H1 (cell line): Measurements from ENCODE around the gene IL13RA1. TPM values are rescaled to one million over a fixed set of nuclear protein-coding genes. Genes with fewer than 3 reads are reported as not detected.

Experiments
- CTCF ChIA-PET: fragments of 300-600 bp; sonication (Branson Sonifier 250); formaldehyde crosslinking; loops from one replicate; lab custom pipeline; 2021; ENCODE audit not compliant: partially characterized antibody; lab: Charles Lee
- POLR2A ChIA-PET: fragments of 300-600 bp; sonication (Branson Sonifier 250); formaldehyde crosslinking; loops from one replicate; lab custom pipeline; 2021; ENCODE audit warnings: inconsistent platforms; ENCODE audit not compliant: partially characterized antibody; lab: Charles Lee
- DNase-seq, 2 experiments: peaks; one replicate each; pipeline versions ENCODE4 v3.0.0 to v3.0.0-alpha.2; 2010 to 2022; ENCODE audit warnings: low spot score in 2 of 2, low read depth in 1 of 2, mixed read lengths in 1 of 2
- FAIRE-seq: peaks from 2 replicates; lab custom pipeline; 2011; peaks lifted over from hg19 to GRCh38; lab: Jason Lieb, UNC
- H2AFZ ChIP-seq: 2 replicates; pipeline ENCODE4 v1.8.1; 2012; ENCODE audit warnings: low read length, inconsistent platforms
- H2AK5ac ChIP-seq: 2 replicates; pipeline ENCODE4 v1.6.1; 2013; ENCODE audit warnings: low read depth, low read length
- H2BK120ac ChIP-seq: replicated peaks from 2 replicates; pipeline ENCODE3; 2013; ENCODE audit warnings: low read depth, low read length, inconsistent platforms
- H2BK12ac ChIP-seq: 2 replicates; pipeline ENCODE4 v1.6.1; 2013; ENCODE audit warnings: low read depth, low read length
- H2BK15ac ChIP-seq: 2 replicates; pipeline ENCODE4 v1.6.1; 2013; ENCODE audit warnings: low read length
- H2BK20ac ChIP-seq: 2 replicates; pipeline ENCODE4 v1.6.1; 2013; ENCODE audit warnings: low read length
- H2BK5ac ChIP-seq: 2 replicates; pipeline ENCODE4 v1.6.1; 2013; ENCODE audit warnings: low read depth, low read length
- H3K14ac ChIP-seq: 2 replicates; pipeline ENCODE4 v1.6.1; 2013; ENCODE audit warnings: inconsistent platforms; ENCODE audit not compliant: insufficient read length
- H3K18ac ChIP-seq: 2 replicates; pipeline ENCODE4 v1.6.1; 2013; ENCODE audit warnings: low read length; ENCODE audit errors: extremely low read depth
- H3K23ac ChIP-seq: 2 replicates; pipeline ENCODE4 v1.6.1; 2013; ENCODE audit warnings: inconsistent platforms; ENCODE audit not compliant: insufficient read length
- H3K23me2 ChIP-seq: 2 replicates; pipeline ENCODE4 v1.6.1; 2013; ENCODE audit warnings: low read depth, low read length
- H3K27ac ChIP-seq: 2 replicates; pipeline ENCODE4 v1.6.1; 2011; ENCODE audit warnings: low read depth, low read length, inconsistent platforms
- H3K27me3 ChIP-seq, 4 experiments: replicated peaks in 1 of 4; 1 replicate in 1 of 4; 2 replicates in 3 of 4; pipeline versions ENCODE4 v1.6.1 to v1.8.1; 2011 to 2013; ENCODE audit warnings: low read length in 3 of 4, mild to moderate bottlenecking in 3 of 4, inconsistent platforms in 2 of 4, mixed read lengths in 2 of 4, moderate library complexity in 1 of 4; ENCODE audit not compliant: control insufficient read depth in 3 of 4, insufficient read depth in 3 of 4; ENCODE audit errors: extremely low read depth in 1 of 4
- H3K36me3 ChIP-seq, 4 experiments: 2 replicates each; pipeline versions ENCODE4 v1.6.1 to v1.8.1; 2011 to 2013; ENCODE audit warnings: mild to moderate bottlenecking in 4 of 4, low read length in 3 of 4, moderate library complexity in 2 of 4, control low read depth in 1 of 4, inconsistent platforms in 1 of 4; ENCODE audit not compliant: insufficient read depth in 4 of 4, control insufficient read depth in 2 of 4
- H3K4ac ChIP-seq: replicated peaks from 2 replicates; pipeline ENCODE3; 2013; ENCODE audit warnings: low read length, low read depth, mixed read lengths, inconsistent platforms; ENCODE audit not compliant: insufficient read length
- H3K4me1 ChIP-seq, 4 experiments: replicated peaks in 1 of 4; 1 replicate in 1 of 4; 2 replicates in 3 of 4; pipeline versions ENCODE4 v1.6.1 to v1.8.1; 2011 to 2013; ENCODE audit warnings: low read length in 3 of 4, inconsistent platforms in 2 of 4, mixed read lengths in 1 of 4; ENCODE audit not compliant: insufficient read depth in 4 of 4, control insufficient read depth in 3 of 4
- H3K4me2 ChIP-seq, 2 experiments: 2 replicates each; pipeline versions ENCODE4 v1.6.1 to v1.8.1; 2011 to 2013; ENCODE audit warnings: low read depth in 2 of 2, low read length in 2 of 2, control low read depth in 1 of 2, inconsistent platforms in 1 of 2, mild to moderate bottlenecking in 1 of 2; ENCODE audit not compliant: insufficient read depth in 1 of 2
- H3K4me3 ChIP-seq, 4 experiments: fragments of 200-600, 300-600 bp in 1 of 4; sonication (generic), shearing (Covaris generic), sonication (Bioruptor Twin) in 1 of 4; 2 replicates each; pipeline versions ENCODE4 v1.5.1 to v1.8.1; 2011 to 2016; ENCODE audit warnings: low read length in 4 of 4, low read depth in 3 of 4, control low read depth in 2 of 4, inconsistent platforms in 2 of 4, mild to moderate bottlenecking in 2 of 4, mixed read lengths in 1 of 4, moderate library complexity in 1 of 4; ENCODE audit not compliant: insufficient read depth in 2 of 4; ENCODE audit errors: extremely low read depth in 1 of 4
- H3K56ac ChIP-seq: replicated peaks from 2 replicates; pipeline ENCODE3; 2013; ENCODE audit warnings: low read depth, mild to moderate bottlenecking, mixed read lengths, low read length, inconsistent platforms; ENCODE audit not compliant: insufficient read length
- H3K79me1 ChIP-seq: 2 replicates; pipeline ENCODE4 v1.6.1; 2013; ENCODE audit warnings: low read depth, low read length, control low read depth
- H3K79me2 ChIP-seq, 2 experiments: 2 replicates each; pipeline versions ENCODE4 v1.6.1 to v1.8.1; 2012 to 2013; ENCODE audit warnings: low read length in 2 of 2, mild to moderate bottlenecking in 2 of 2, inconsistent platforms in 1 of 2; ENCODE audit not compliant: insufficient read depth in 2 of 2, control insufficient read depth in 1 of 2
- H3K9ac ChIP-seq, 4 experiments: replicated peaks in 1 of 4; 1 replicate in 1 of 4; 2 replicates in 3 of 4; pipeline versions ENCODE4 v1.6.1 to v1.8.1; 2011 to 2013; ENCODE audit warnings: low read depth in 3 of 4, low read length in 3 of 4, control low read depth in 2 of 4, mild to moderate bottlenecking in 2 of 4, moderate library complexity in 2 of 4, inconsistent platforms in 1 of 4; ENCODE audit errors: extremely low read depth in 1 of 4
- H3K9me3 ChIP-seq, 2 experiments: 2 replicates each; pipeline versions ENCODE4 v1.6.1 to v1.8.1; 2012 to 2013; ENCODE audit warnings: mild to moderate bottlenecking in 2 of 2, moderate library complexity in 2 of 2, control low read depth in 1 of 2, inconsistent platforms in 1 of 2, low read depth in 1 of 2, low read length in 1 of 2, mixed read lengths in 1 of 2; ENCODE audit not compliant: insufficient read depth in 2 of 2
- H4K20me1 ChIP-seq, 2 experiments: replicated peaks in 1 of 2; 2 replicates each; pipeline versions ENCODE3 to v1.8.1; 2011 to 2013; ENCODE audit warnings: inconsistent platforms in 2 of 2, low read length in 2 of 2, mild to moderate bottlenecking in 1 of 2; ENCODE audit not compliant: insufficient read depth in 2 of 2, control insufficient read depth in 1 of 2
- H4K5ac ChIP-seq: 2 replicates; pipeline ENCODE4 v1.6.1; 2013; ENCODE audit warnings: low read length, low read depth, mixed read lengths, inconsistent platforms; ENCODE audit not compliant: insufficient read length
- H4K8ac ChIP-seq: 2 replicates; pipeline ENCODE4 v1.8.0; 2013; ENCODE audit warnings: mild to moderate bottlenecking, moderate library complexity, low read length, inconsistent platforms; ENCODE audit not compliant: insufficient read depth; ENCODE audit errors: extremely low read depth
- H4K91ac ChIP-seq: replicated peaks from 2 replicates; pipeline ENCODE3; 2013; ENCODE audit warnings: low read length, mixed read lengths, inconsistent platforms; ENCODE audit not compliant: insufficient read length
- CTBP2 ChIP-seq: IDR thresholded peaks from 2 replicates; pipeline ENCODE4 v1.7.0; 2011; ENCODE audit warnings: borderline replicate concordance, mild to moderate bottlenecking, moderate library complexity, mixed read lengths, low read length; ENCODE audit not compliant: insufficient read depth, insufficient read length
- JUND ChIP-seq: IDR thresholded peaks from 2 replicates; pipeline ENCODE4 v1.6.1; 2011; ENCODE audit warnings: mild to moderate bottlenecking, improper control_type of control experiment, low read length
- PHF8 ChIP-seq: fragments of 200-600 bp; sonication (generic); conservative IDR thresholded peaks from 2 replicates; pipeline ENCODE4 v1.7.1; 2012; ENCODE audit warnings: low read depth, mild to moderate bottlenecking, inconsistent platforms, low read length, moderate library complexity
- SP1 ChIP-seq: IDR thresholded peaks from 2 replicates; pipeline ENCODE4 v1.6.1; 2011; ENCODE audit warnings: low read depth, low read length
- WGBS, 2 experiments: shearing (Covaris generic) in 1 of 2; methylation state at CpG; one replicate each; pipeline versions ENCODE4 v1.1.6 to v1.1.7; 2013 to 2015; ENCODE audit warnings: low lambda C conversion rate in 2 of 2, mixed read lengths in 2 of 2, inconsistent platforms in 1 of 2, low coverage in 1 of 2, missing lambda C conversion rate in 1 of 2; ENCODE audit not compliant: insufficient replicate concordance in 2 of 2, insufficient coverage in 1 of 2, insufficient read length in 1 of 2; ENCODE audit errors: extremely low coverage in 1 of 2, missing lambda C conversion rate in 1 of 2; 5-methylcytosine and 5-hydroxymethylcytosine counted together
- polyA plus RNA-seq, 7 experiments: library from polyadenylated mRNA; depleted of rRNA in 3 of 7; stranded (reverse) in 5 of 7; unstranded in 2 of 7; fragments of >200 nt in 5 of 7; fragments of 200-250 nt in 2 of 7; gene quantifications; 1 replicate in 5 of 7; 2 replicates in 1 of 7; 4 replicates in 1 of 7; pipeline versions ENCODE4 v1.2.1 to v1.2.3, GENCODE V29; 2011 to 2013; ENCODE audit warnings: missing spikeins in 2 of 7, mixed read lengths in 2 of 7
- total RNA-seq: library from RNA; stranded (reverse); fragmentation: NEBNext Ultra II Directional; extraction: Animal tissue kit (Norgen Biotek cat#: 25700); gene quantifications from 2 replicates; pipeline ENCODE4 v1.2.1, GENCODE V29; 2021

Gene IL13RA1
- total and polyA plus RNA-seq, 2 of the 8 experiments (the other 6 are each of a cell fraction or from before 2014, with no cell fraction given) = 3.3 to 9.4 TPM

DNA sequence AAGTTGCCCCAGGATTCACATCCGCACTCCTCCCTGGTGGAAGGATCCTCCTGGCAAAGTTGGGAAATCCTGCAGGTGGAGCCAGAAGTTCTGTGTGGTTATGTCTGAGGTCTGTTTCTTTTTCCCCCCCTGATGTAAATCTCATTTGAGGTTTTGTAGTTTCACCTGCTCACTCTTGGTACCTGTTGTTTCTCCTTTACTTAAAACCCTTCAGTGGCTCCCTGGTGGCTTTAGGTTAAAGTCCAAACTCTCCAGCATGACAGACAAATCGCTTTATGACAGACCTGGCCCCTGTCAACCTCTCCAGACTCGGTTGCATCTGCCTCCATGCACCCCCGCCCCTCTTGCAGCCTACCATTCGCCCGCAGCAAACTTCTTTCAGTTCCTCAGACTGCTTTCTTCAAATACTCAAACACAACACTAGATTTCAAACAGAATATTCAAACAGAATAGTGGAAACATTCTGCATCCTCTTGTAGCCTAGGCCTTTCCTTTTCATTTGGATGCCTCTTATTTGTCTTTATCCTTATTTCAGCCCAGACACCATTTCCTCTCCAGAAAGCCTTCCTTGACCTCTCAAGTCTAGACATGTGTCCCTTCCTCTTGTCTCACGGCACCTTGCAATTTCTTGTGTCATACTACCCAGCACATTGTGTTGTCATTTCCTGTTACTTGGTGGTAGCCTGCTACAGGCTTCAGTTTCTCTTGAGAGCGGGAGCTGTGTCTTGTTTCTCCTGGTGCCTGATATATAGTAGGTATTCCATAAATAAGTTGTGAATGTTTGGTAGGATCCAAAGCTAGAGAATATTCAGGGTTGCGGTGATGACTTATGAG is 24.8 kb downstream of the IL13RA1 start:
- Histone ChIP-seq H2BK120ac (no peak overlapping the region), H3K4me1 (no peaks in the 10 kb centered on the region), H3K36me3 (no peaks in the 10 kb centered on the region), H3K9ac (no peak overlapping the region), H2BK12ac (no peak overlapping the region), H3K79me1 (no peaks in the 10 kb centered on the region), H3K4me2 (no peak overlapping the region), H3K56ac (no peak overlapping the region), H3K9me3 (no peaks in the 10 kb centered on the region), H3K14ac (no peak overlapping the region), H3K4me3 (no peak overlapping the region), H2AK5ac (no peak overlapping the region), H3K79me2 (no peaks in the 10 kb centered on the region), H3K23me2 (no peaks in the 10 kb centered on the region), H2AFZ (no peak overlapping the region), H3K23ac (no peak overlapping the region), H2BK15ac (no peak overlapping the region), H2BK5ac (no peak overlapping the region), H3K27me3 (no peaks in the 10 kb centered on the region), H4K20me1 (no peaks in the 10 kb centered on the region), H3K18ac (no peak overlapping the region), H3K27ac (no peak overlapping the region), H4K5ac (no peak overlapping the region), H4K91ac (no peak overlapping the region), H2BK20ac (no peak overlapping the region), H4K8ac (no peak overlapping the region), H3K4ac (no peak overlapping the region)
- CTCF ChIA-PET = interaction anchor here (1.0 kb wide), 1 partner anchor 80 kb away, joined by 3 read pairs; no protein-coding TSS in a partner anchor
- TF ChIP-seq SP1 (no peak), PHF8 (no peak), JUND (no peak), CTBP2 (no peak)
- POLR2A ChIA-PET = no interaction called here
- DNase-seq = no peak
- 85% methylated on average over 9 of the region's 9 CpGs; no CpG with 5 or more reads in 1 of the 2 experiments for WGBS, 2 experiments
- no peak for FAIRE-seq
